HG03354 (cell line): ENCODE data around the gene FKBP10.
"Not testable (repeated sequence)": the region's sequence is repeated elsewhere in the genome, so short reads cannot be mapped to it uniquely, and the experiment has no call there.

ENCODE experiments used
- ATAC-seq: cut with Tn5 transposase; IDR thresholded peaks from one replicate; pipeline ENCODE4 v1.9.1; 2021; ENCODE audit warnings: mild to moderate bottlenecking; ENCODE audit not compliant: unreplicated experiment, poor library complexity, severe bottlenecking

The FKBP10 gene

GRCh38 chr17:41835214-41835799 is 22.5 kb downstream of the FKBP10 start:
- no peak for ATAC-seq

DNA sequence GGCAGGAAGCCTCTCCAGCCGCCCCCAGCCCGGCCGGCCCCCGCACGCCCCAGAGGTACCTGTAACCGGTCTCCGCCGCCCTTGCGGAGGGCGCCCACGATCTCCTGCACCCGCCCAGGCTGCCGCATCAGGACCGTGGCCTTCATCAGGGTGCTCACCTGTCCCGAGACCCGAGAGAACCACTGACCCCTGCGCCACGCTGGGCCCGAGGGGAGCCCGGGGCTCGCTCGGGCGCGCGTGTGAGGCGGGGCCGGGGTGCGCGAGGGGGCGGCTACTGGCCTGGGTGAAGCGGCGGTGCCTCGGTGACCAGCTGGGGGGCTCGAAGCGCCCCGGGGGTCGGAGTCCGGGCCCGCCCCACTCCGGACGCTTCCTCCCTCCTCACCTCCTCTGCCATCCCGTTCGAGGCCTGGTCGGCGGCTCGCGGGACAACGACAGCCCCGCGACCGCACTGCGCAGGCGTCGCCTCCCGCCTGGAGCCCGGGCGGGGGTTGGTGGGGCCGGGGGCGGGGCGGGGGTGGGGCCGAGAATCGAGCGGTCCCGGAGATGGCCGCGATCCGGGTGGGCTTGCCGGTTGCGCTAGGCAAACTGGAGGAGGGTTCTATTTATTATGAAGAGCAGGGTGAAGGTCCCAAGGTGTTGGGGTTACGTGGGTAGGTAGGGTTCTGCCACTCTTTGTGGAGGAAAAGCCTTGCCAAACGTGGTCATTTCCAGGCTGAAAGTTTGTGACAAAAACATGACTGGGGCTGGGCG is 23.2 kb downstream of the FKBP10 start, which contains the start of gene NT5C3B:
Gene NT5C3B, minus strand, starts transcription at position 433 of the 750 bp plus-strand sequence. Its CDS starts 39 bp downstream, at position 394.
- no peak for ATAC-seq

DNA sequence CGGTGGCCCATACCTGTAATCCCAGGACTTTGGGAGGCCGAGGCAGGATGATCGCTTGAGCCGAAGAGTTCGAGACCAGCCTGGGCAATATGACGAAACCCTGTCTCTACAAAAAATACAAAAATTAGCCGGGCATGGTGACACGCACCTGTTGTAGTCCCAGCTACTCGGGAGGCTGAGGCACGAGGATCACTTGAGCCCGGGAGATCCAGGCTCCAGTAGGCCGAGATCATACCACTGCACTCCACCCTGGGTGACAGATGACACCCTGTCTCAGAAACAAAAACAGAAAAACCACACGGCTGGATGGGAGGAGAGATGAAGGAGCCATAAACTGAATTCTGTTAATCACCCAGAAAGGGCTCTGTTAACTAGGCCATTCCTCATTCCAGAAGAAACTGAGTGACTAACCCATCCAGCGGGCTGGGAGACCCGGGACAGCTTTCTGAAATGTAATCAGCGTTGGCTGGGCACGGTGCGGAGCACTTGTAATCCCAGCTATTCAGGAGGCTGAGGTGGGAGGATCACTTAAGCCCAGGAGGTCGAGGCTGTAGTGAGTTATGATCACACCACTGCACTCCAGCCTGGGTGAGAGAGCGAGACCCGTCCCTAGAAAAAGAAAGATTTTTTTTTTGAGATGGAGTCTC is 23.9 kb downstream of the FKBP10 start:
- no peak for ATAC-seq

GRCh38 chr17:41837761-41838538 is 25.1 kb downstream of the FKBP10 start, which contains the start of gene KLHL10:
Gene KLHL10, plus strand, starts transcription at chr17:41837825. Its CDS starts 108 bp downstream, at chr17:41837933.
- no peak for ATAC-seq

DNA sequence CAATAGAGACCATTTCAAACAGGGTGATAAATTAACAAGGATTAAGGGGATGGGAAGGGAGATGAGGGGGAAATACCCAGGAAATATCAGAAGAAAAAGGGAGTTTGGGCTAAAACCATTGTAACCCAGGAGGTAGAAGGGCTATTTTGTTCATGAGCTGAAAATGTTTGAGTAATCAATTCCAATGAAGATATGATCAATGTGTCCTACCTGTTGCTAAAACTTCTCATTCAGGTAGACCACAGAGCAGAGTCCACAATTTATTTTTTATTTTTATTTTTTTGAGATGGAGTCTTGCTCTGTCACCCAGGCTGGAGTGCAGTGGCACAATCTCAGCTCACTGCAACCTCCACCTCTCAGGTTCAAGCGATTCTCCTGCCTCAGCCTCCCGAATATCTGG is 26.6 kb downstream of the FKBP10 start:
- ATAC-seq: not testable (repeated sequence)

GRCh38 chr17:41840781-41841180 is 28.0 kb downstream of the FKBP10 start:
- not testable (repeated sequence) for ATAC-seq

DNA sequence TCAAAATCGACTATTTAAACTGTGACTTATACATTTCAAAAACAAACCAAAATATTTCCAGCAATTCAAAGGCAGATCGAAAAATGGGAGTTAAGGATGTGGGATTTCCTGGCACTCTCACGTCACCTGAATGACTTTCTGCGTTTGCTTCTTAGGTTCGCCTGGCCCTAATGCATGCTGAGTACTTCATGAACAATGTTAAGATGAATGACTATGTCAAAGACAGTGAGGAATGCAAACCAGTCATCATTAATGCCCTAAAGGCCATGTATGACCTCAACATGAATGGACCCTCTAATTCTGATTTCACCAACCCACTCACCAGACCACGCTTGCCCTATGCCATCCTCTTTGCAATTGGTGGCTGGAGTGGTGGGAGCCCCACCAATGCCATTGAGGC is 32.2 kb downstream of the FKBP10 start:
- no peak for ATAC-seq

- ATAC-seq: no peak
Measured at GRCh38 chr17:41848788-41849187, 36.0 kb downstream of the FKBP10 start.

- ATAC-seq: no peak
Measured at GRCh38 chr17:41849251-41849990, 36.6 kb downstream of the FKBP10 start.

DNA sequence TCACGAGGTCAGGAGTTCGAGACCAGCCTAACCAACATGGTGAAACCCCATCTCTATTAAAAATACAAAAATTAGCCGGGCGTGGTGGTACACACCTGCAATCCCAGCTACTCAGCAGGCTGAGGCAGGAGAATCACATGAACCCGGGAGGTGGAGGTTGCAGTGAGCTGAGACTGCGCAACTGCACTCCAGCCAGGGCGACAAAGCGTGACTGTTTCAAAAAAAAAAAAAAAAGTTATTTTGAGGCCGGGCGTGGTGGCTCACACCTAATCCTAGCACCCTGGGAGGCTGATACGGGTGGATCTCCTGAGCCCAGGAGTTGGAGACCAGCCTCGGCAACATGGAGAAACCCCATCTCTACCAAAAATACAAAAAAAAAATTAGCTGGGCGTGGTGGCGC is 38.6 kb downstream of the FKBP10 start:
- ATAC-seq: not testable (repeated sequence)

DNA sequence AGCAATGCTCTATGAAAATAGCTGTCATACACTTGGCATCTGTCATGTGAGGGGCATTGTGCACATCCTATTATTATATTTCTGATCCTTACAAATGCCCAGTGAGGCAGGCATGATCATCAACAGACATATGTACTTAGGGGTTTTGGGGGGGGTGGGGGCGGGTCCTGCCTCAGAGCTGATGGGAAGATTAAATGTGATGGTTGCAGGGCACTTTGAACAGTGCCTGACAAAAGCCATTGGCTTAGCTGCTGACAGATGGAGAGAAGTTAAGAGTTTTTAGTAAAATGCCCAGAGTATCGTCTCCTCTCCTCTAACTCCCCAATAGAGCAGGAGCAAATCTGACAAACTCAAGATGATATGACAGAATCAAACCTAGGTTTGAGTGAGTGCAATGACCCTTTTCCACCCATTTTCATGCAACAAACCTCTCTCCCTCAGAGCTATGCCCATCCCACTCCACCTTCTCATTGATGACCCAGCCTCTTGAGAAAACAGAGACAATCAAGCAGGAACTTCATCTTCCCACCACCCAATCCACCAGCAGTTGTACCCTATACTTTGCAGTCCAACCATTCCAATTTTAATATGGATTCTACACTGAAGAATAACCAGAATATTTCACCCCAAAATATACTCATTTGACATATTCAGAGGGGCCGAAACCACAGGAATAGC is 47.6 kb downstream of the FKBP10 start:
- ATAC-seq: no peak

- no peak for ATAC-seq
Measured at GRCh38 chr17:41863074-41863848, 50.5 kb downstream of the FKBP10 start.

GRCh38 chr17:41864498-41864835 is 51.7 kb downstream of the FKBP10 start:
- no peak for ATAC-seq

GRCh38 chr17:41864836-41865595 is 52.2 kb downstream of the FKBP10 start, which contains the start of gene KLHL11:
Gene KLHL11, minus strand, starts transcription at chr17:41865423. Its CDS starts 53 bp downstream, at chr17:41865370.
- peak; percentile 88 for ATAC-seq

- ATAC-seq: no peak
Measured at GRCh38 chr17:41865596-41865893, 52.7 kb downstream of the FKBP10 start.

DNA sequence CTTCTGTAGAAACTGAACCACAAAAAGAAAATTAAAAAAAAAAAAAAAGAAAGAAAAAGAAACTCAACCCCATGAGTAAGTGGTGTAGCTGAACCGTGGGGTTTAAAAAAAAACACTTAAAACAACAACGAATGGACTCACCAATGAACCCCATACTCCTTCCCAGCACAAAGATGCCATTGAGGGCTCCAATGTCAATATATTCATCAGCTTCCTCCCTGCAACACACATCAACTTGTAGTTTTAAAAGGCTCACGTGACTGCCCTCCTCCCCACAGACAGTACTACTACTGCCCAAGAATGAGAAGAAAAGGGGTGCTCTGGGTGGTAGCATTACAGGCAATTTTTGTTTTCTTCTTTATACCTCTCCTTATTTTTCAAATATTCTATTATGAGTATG is 55.8 kb downstream of the FKBP10 start:
- no peak for ATAC-seq

DNA sequence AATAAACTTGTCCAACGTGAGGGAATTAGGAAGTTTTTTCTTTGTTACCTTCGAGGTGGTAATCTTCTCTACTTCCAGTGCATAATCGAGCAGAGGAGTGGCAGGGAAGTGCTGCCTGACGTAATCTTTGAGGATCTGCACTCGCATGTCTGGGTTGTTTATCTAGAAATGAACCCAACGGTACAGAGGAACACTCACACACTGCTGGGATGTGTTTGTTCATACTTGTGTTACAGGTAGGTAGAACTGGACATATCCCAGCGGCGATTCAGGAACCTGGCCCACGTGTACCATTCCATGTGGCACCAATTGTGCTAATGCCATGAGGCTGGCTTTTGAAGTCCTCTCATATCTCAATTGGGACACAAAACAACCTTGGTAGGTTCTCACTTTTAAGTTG is 56.6 kb downstream of the FKBP10 start:
- ATAC-seq: no peak

DNA sequence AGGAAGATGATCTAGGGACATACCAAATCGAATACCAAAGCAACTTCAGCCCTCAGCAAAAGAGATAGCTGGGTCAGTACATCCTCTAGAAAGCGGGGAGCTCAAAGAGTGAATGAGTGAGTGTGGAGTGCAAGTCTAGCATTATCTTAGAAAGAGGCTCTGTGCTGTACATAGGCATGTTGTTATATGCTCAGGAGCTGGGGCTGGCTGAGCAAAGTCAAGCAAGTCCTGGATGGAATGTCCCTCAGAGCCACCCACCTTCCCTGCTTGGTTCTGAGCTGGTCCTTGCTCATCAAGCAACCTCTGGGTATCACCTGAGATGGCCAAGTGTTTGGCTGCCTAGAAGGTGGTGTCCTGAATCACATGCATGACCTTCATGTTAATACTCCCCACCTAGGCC is 57.3 kb downstream of the FKBP10 start:
- ATAC-seq: no peak
